ENCODE measurements around the gene DHRS7B.

DNA sequence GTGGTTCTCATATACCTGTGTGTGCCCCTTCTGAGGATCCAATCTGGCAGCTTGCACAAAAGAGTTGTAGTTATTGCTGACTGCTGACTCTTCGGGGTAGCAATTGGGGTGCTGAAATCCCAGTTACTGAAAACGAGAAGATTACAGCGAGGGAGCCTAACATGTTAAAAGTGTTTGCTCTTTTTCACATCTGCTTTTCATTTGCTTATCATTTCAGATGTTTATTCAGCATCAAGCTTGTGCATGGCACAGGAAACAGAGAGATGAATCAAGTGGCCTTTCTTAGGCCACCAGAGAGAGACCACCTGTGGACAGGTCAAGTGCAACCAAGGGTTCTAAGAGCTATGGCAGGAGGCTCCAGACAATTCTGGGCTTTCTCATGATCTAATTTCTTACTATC is 16.9 kb downstream of the DHRS7B start:
- TF ChIP-seq, protein P1, sequence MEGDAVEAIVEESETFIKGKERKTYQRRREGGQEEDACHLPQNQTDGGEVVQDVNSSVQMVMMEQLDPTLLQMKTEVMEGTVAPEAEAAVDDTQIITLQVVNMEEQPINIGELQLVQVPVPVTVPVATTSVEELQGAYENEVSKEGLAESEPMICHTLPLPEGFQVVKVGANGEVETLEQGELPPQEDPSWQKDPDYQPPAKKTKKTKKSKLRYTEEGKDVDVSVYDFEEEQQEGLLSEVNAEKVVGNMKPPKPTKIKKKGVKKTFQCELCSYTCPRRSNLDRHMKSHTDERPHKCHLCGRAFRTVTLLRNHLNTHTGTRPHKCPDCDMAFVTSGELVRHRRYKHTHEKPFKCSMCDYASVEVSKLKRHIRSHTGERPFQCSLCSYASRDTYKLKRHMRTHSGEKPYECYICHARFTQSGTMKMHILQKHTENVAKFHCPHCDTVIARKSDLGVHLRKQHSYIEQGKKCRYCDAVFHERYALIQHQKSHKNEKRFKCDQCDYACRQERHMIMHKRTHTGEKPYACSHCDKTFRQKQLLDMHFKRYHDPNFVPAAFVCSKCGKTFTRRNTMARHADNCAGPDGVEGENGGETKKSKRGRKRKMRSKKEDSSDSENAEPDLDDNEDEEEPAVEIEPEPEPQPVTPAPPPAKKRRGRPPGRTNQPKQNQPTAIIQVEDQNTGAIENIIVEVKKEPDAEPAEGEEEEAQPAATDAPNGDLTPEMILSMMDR (IDR thresholded peaks at IDR 0.05) = no peak
- no peak for TF ChIP-seq POLR2A (IDR thresholded peaks at IDR 0.05)
